ENCODE results near the gene MGRN1.

MGRN1 gene

GRCh38 chr16:4609200-4610010, 15.2 kb upstream of the MGRN1 start:
- no peak for DNase-seq (ENCODE audit: low spot score)
- H3K27ac ChIP-seq, result no peak overlapping the region
- ChIA-PET POLR2A (ENCODE audit: low non-redundant PET) (no interaction called here), CTCF (interaction anchor here (0.6 kb wide), 2 partner anchors 56 to 361 kb away, joined by 4 read pairs; no protein-coding TSS in a partner anchor)
- TF ChIP-seq, protein P1, sequence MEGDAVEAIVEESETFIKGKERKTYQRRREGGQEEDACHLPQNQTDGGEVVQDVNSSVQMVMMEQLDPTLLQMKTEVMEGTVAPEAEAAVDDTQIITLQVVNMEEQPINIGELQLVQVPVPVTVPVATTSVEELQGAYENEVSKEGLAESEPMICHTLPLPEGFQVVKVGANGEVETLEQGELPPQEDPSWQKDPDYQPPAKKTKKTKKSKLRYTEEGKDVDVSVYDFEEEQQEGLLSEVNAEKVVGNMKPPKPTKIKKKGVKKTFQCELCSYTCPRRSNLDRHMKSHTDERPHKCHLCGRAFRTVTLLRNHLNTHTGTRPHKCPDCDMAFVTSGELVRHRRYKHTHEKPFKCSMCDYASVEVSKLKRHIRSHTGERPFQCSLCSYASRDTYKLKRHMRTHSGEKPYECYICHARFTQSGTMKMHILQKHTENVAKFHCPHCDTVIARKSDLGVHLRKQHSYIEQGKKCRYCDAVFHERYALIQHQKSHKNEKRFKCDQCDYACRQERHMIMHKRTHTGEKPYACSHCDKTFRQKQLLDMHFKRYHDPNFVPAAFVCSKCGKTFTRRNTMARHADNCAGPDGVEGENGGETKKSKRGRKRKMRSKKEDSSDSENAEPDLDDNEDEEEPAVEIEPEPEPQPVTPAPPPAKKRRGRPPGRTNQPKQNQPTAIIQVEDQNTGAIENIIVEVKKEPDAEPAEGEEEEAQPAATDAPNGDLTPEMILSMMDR (conservative IDR thresholded peaks at IDR 0.05; ENCODE audit: low read depth), result no peak

DNA sequence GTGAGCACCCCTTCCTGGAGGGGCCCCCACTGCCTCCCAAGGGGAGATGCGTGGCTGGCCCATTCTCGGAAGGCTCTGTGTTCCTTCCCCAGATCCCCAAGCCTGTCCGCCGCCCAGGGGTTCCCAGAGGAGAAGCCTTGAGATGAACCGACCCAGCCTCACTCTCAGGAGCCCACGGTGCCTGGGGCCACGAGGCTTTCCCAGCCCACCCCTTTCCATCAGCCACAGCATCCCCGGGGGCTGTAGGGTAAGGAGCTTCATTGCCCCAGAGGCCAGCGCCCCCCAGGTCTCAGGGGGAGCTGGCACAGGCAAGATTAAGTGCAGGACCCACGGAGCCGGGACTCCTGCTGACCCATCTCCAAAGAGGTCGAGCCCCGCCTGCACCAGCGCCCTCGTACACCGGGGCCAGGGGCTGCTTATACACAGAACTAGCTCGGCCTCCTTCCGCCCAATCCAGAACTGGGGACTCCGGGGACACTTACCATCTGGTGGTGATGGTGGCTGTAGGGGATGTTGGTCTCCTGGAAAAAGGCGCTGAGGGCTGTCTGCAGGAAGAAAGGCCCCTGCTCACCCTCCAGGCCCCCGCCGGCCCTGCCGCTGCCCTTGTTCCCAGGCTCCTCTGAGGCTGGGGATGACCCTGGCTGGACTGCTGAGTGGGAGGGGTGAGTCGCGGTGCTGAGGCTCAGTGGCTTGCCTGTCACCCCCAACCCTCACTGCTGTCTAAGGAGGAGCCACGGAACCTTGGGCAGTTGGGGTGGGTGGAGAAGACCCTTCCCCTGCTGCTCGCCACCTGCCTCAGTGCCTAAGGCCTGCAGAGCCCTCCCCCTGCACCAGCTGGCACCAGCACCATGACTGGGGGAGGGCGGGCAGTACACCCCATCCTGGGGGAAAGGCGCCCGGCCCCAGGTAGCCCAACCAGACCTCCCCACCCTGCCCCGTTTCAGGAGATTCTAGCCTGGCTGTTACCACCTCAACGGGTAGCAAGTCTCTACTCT, 14.3 kb upstream of the MGRN1 start:
- TF ChIP-seq, protein P1 (conservative IDR thresholded peaks at IDR 0.05; ENCODE audit: low read depth), result no peak
- no peak for DNase-seq (ENCODE audit: low spot score)
- ChIA-PET POLR2A (ENCODE audit: low non-redundant PET) (no interaction called here), CTCF (interaction anchor here (0.6 kb wide), 1 partner anchor 360 kb away, joined by 4 read pairs; no protein-coding TSS in a partner anchor)
- H3K27ac ChIP-seq, result peak overlapping the region; percentile 91

- TF ChIP-seq, protein P1 (conservative IDR thresholded peaks at IDR 0.05; ENCODE audit: low read depth), result no peak
- DNase-seq (ENCODE audit: low spot score), result no peak
- peak overlapping the region; percentile 91 for H3K27ac ChIP-seq
- ChIA-PET POLR2A (ENCODE audit: low non-redundant PET) (no interaction called here), CTCF (interaction anchor here (0.6 to 0.9 kb wide), 2 partner anchors 26 to 99 kb away, joined by 3 to 4 read pairs; no protein-coding TSS in a partner anchor)
Observed at GRCh38 chr16:4611337-4612021, 13.1 kb upstream of the MGRN1 start.

DNA sequence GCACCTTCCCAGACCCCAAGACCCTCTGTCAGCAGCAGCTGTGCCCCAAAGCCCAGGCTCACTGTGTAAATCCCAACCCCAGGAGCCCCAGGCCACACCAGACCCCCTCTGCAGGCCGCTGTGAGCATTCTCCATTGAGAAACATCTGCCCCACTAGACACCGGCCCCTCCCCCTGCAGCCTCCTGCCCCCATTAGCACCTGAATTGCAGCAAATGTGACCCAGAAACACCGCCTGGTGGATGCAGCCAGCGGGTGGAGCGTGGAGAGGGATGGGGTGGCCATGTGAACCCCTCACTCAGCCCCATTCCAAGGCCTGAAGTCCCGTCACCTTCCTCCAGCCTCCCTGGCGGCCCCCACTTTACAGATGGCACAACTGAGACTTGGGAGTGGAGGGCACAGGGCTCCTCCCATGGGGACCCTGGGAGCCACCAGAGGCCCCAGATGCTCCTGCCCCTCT, 12.1 kb upstream of the MGRN1 start:
- H3K27ac ChIP-seq, result peak overlapping the region; percentile 91
- TF ChIP-seq, protein P1 (conservative IDR thresholded peaks at IDR 0.05; ENCODE audit: low read depth), result no peak
- no peak for DNase-seq (ENCODE audit: low spot score)
- ChIA-PET CTCF (interaction anchor here (0.9 to 1.5 kb wide), 2 partner anchors 12 to 27 kb away, joined by 4 read pairs; partner anchors contain the start of gene MGRN1), POLR2A (ENCODE audit: low non-redundant PET) (no interaction called here)

- peak; percentile 34 for DNase-seq (ENCODE audit: low spot score)
- CTCF ChIA-PET, result interaction anchor here (0.6 to 1.5 kb wide), 2 partner anchors 11 to 67 kb away, joined by 3 to 4 read pairs; partner anchors contain the start of gene MGRN1
- peak overlapping the region; percentile 91 for H3K27ac ChIP-seq
- TF ChIP-seq, protein P1 (conservative IDR thresholded peaks at IDR 0.05; ENCODE audit: low read depth), result no peak
- POLR2A ChIA-PET (ENCODE audit: low non-redundant PET), result no interaction called here
Observed at GRCh38 chr16:4612977-4613635, 11.5 kb upstream of the MGRN1 start.
